Stimulated activated CD4-positive, alpha-beta T cell treated with anti-CD3 and anti-CD28 coated beads, Interleukin-2, amount 100 ng/mL, for 4 hours (primary cell): ENCODE data around the gene ALPL.

ENCODE experiments used
- DNase-seq: peaks from one replicate; pipeline ENCODE4 v3.0.0-alpha.2; 2020; ENCODE audit warnings: low read depth

The ALPL gene

DNA sequence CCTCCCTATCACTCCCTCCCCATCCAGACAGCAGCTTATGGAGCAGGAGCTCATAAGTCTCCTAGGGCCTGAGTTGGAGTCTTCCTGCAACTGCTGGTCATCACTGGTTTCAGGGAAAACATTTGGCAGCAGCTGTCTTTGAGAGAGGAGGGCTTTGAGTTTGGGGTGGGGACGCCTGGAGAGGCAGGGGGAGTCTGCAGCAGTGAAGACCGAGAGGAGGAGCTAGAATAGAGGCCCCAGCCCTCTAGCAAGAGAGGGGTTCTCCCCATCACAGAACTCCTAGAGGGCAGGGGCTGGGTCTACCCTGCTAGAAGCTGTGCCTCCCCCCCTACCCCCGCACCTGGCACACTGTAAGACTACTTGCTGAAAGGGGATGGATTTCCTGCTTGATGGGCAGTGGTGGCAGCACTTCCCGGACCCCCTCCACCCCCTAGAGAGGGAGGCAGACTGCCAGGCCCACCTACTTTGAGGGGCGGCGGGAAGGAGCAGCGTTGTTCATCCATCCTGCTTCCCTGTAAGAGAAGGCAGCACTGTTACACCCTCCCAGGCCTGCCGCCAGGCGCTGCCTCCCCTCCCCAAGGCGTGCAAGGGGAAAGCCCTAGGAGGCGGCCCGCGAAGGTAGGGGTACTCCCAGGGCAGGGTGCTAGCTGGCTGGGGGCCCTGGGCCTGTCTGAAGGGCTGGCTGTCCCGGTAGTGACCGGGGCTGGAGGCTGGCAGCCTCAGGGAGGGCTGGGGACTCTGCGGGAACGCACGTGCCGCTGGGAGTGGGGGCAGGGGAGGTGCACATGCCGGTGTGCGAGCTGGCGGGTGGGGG is 109.5 kb downstream of the ALPL start:
- no peak for DNase-seq

DNA sequence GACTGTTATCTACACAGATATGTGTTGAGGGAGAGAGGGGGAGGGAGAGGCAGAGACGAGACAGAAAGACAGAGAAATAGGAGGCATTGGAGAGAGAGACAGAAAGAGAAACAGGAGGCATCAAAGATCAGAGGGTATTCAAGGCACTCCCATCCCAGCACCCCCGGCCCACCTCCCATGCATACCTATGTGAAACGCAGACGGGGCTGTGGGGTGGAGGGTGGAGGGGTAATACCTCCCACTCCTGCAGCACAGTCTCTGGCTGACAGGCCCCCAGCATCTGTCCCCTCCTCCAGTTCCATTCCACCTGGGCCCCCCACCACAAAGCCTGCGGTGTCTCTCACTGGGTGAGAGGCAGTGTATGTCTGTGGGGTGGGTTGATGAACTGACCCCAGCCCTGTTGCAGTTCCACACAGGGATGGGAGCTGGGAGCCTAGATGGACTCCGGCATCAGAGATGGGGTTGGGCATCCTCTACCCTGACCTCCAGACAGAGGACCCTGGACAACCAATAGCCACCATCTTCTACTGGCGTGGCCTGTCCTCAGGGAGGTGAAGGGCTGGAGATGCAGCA is 110.2 kb downstream of the ALPL start:
- DNase-seq = no peak

DNA sequence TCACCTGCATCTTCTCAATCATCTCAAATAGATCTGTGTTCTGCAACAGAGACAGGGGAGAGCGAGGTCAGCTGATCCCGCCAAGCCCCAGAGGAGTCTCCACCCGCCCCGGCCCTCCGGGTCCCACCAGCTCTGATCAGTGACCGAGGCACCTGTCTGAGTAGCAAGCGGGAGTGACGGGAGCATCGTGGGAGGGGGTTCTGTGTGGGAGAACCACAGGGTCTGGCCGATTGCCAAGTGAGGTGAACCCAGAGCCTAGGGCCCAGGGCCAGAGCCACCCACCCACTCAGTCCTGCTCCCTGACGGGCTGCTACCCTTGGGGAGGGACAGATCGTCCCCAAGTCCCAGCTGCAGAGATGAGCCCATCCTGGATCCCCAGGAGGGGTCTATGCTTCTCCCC is 110.8 kb downstream of the ALPL start:
- no peak for DNase-seq

DNA sequence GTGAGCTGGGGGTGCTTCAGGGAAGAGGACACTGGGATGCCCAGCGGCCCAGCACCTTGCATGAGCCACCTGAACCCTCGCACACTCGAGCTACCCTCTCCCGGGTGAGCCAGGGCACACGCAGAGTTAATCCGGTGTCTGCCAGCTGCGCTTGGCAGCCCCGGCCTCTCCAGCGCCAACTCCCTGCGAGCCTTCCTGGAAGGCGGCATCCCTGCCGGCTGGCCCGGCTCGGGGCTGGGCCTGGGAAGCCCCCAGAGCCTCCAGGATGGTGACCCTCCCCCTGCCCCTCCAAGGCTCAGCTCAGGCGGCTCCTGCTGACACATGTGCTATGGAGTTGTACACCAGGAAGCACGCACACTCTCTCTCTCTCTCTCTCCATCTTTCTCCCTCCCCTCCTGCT is 111.3 kb downstream of the ALPL start:
- no peak for DNase-seq

DNA sequence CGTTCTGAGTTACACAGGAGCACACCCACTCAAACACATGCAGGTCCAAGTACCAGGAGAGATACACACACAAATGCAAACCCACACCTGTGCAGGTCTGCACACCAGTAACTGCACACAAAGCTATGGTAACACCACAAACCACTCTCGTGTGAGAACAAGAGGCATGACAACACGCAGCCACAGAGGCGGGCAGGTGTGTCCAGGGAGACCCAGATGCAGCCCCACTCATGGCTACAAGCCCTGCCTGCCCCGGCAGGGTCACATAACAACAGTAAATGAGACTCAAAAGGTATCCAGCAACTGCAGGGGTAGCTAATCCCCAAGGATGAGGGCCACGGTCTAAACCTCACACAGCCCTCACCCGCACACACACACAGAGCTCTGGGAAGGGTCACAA is 111.8 kb downstream of the ALPL start:
- DNase-seq = no peak

DNA sequence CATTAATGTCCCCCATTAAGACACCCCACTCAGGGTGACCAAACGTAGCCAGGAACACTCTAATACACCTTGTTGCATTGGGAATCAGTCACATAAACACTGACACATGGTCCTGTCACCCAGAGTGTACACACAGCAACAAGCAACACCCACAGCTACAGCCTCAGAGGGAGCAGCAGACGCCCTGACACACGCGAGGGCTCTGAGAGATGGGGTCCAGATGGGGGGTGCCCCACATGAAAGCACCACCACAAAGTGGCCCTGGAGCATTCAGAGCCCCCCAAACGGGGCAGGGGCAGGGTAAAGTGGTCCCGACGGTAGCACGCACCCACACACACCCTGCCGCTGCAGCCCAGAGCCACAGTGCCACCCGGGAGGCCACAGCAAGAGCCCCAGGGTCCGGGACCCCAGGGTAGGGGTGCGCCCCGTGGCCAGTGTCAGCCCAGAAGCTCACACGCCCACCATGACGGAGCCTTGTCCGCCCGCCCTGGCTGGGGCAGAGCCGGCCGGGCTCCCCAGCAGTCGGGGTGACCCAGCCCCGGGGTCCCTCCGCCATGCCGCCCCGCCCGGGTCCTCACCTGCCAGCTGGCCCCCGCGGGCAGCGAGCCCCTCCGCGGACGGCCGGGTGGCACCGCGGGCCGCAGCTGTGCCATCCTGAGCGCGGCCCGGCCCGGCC is 112.7 kb downstream of the ALPL start:
- DNase-seq = no peak

DNA sequence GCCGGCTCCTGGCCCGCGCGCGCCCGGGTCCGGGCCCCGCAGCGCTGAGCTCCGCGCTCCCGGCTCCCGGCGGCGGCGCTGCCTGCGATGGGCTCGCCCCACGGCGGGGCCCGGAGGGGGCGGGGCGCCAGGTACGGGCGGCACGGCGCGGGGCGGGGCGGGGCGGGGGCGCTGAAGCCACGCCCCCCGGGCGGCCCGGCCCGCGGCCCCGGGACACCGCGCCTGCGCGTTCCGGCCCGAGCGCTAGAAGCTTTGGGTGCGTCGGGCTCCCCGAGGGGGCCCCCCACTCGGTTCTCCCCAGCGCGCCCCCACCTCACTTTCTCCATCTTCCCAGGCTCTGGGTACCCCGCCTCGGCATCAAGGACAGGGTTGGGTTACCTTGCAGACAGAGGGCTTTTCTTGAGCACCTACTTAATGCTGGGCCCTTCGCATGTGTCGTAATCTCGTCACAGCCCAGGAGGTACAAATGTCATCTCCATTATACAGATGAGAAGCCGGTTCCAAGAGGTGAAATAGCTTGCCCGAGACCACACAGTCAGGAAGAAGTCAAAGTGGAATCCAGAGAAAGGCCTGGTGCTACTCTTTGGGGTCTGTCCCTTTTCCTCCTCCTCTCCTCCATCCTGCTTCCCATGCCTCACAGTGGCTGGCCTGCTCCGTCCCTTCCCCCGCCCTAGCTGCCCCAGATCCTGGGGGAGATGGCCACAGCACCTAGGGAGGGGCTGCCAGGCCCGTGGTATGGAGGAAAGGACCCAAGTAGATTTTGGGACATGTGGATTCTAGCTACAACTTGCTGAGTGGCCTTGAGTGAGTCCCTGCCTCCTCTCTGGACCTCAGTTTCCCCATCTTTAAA is 113.5 kb downstream of the ALPL start:
- DNase-seq = peak; percentile 45

DNA sequence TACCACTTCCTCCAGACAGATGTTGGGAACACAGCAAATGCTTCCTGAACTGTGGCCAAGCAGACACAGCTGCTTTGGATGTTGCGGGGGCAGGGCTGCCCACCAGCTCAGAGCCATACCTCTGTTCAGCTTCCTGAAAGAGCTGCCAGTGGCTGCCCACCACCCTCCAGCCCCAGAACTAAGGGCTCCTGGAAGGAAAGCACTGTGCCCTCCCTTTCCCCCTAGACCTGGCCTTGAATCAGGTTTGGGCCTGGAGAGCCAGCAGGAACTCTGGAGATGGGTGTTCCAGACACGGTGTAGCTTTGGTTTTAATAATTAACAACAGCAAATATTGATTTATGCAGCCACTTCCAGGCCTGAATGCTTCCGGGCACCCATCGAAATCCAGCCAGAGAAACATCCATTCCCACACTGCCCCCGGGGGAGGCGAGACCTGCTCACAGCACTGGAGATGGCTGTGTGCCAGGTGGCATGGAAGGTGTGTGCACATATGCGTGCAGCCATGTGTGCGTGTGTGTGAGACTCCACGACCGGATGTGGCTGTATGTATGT is 114.3 kb downstream of the ALPL start:
- no peak for DNase-seq

DNA sequence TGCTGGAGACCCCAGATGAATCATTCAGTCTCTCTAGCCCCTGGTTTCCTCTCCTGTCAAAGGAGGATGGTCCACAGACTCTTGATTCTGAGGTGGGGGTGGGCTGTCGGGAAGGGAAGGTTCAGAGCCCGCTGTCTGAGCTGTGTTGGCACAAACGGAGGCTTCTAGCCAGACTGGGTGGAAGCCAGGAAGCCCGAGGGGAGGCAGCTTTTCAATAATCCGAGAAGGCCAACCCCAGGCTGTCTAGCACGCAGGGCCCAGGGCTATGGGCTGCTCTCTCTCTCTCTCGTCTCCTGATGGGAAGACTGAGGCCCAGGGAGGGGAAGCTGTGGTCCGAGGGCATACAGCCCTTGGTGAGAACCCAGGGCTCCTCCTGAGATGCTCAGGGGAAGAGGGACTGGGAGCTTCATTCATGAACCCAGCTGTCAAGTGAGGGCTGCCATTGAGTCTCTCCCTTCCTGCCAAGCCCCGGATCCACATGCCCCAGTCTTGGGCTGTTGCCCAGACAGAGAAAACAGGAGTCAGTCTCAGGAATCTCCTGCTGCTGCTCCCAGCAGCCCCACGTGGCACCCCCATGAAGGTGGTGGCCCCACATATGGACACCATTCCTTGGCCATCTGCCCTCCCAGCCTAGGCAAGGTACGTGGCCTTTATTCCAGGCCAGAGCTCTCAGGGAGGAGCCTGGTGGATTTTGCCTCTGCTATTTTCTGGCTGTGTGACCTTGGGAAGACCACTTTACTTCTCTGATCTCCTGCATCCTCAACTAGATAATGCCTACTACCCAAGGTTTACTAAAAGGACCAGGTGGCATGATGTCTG is 115.6 kb downstream of the ALPL start:
- no peak for DNase-seq

DNA sequence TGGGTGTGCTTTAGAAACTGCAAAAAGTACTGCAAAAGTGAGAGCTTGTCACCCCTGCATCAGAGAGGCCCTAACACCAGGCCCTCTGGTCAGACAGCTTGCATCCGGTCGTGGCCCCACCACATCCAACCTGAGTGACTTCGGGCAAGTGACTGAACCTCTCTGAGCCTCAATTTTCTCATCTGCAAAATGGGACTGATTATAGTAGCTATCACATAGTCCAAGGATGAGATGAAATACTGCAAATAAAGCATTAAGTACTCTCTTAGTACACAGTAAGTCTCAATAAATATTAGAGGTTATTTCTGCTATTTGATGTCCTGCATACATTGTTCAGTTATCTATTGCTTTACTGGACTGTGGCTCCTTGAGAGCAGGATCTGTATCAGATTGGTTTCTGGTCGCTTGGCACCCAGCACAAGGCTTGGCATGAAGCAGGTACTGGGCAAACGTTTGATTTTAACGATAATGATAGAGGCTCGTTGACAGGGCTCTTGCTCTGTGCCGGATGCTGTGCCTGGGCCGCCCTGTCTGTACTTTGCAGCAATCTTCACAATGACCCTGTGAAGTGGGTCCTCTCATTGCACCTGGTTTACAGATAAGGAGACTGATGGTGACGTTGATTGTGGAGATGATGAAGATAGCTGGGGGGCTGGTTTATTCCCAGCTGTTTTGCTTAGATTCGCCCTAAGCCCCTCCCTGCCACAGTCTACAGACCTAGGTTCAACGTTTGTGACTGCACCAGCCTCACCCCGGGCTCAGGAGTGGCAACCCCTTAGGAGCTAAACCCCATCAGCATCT is 116.4 kb downstream of the ALPL start:
- no peak for DNase-seq

DNA sequence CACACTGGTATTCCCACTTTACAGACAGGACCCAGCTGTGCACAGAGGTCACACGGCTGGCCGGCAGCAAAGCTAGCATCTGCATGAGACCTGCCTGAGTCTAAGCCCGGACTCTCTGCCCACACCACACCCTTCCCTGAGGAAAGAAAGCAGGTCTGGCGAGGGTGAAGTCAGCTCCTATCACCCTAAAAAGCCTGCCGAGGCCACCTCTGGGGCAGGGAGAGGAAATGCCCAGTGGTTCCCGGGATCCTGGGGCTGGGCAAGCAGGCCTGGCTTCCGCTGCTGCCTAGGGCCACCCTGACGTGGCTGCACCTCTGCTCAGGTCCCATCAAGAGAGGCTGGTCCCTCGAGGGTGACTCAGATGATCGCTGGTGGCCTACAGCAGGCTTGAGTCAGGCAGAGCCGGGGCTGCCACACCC is 117.7 kb downstream of the ALPL start:
- no peak for DNase-seq
